AG10803 (cell line): ENCODE results near the gene INPP5K.
A peak's percentile ranks its signal among the peaks of the same experiment; 100 is the strongest.

Experiments
- DNase-seq: peaks from one replicate; pipeline ENCODE4 v3.0.0; 2010; ENCODE audit warnings: low read depth
- H3K4me3 ChIP-seq: 2 replicates; pipeline ENCODE4 v1.5.1; 2011; ENCODE audit warnings: mild to moderate bottlenecking, low read length, control low read depth
- TF ChIP-seq, protein P1 (sequence below): conservative IDR thresholded peaks from 2 replicates; pipeline ENCODE4 v1.5.1; 2011; ENCODE audit warnings: mild to moderate bottlenecking, low read length, control low read depth, inconsistent platforms

INPP5K gene

DNA sequence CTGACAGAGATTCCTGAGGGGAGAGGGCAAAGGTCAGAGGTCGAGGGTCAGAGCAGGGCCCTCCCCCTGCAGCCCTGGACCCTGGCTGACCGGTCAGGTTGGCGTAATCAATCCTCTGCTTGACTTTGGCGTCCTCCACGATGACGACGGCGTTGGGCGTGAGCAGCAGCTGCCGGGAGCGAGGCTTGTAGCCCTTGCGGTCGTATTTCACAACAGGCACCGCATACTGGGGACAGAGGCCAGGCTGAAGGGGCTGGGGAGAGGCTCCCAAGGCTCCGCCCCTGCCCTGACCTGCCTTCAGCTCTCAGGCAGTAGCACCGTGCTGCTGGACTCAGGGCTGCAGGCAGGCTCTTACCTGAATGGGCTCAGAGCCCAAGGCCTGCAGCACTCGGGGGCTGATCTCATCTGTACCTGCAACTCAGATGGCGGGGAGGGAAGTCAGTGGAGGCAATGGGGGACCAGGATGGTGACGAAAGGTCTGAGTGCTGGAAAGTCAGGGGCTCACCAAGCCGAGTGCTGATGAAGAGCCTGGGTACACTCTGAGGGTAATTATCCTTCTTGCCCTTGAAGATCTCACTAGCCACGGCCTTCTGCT lies 48.4 kb downstream of the INPP5K start:
- TF ChIP-seq, protein P1, sequence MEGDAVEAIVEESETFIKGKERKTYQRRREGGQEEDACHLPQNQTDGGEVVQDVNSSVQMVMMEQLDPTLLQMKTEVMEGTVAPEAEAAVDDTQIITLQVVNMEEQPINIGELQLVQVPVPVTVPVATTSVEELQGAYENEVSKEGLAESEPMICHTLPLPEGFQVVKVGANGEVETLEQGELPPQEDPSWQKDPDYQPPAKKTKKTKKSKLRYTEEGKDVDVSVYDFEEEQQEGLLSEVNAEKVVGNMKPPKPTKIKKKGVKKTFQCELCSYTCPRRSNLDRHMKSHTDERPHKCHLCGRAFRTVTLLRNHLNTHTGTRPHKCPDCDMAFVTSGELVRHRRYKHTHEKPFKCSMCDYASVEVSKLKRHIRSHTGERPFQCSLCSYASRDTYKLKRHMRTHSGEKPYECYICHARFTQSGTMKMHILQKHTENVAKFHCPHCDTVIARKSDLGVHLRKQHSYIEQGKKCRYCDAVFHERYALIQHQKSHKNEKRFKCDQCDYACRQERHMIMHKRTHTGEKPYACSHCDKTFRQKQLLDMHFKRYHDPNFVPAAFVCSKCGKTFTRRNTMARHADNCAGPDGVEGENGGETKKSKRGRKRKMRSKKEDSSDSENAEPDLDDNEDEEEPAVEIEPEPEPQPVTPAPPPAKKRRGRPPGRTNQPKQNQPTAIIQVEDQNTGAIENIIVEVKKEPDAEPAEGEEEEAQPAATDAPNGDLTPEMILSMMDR: no peak
- no peak for DNase-seq
- H3K4me3 ChIP-seq: no peak overlapping the region

DNA sequence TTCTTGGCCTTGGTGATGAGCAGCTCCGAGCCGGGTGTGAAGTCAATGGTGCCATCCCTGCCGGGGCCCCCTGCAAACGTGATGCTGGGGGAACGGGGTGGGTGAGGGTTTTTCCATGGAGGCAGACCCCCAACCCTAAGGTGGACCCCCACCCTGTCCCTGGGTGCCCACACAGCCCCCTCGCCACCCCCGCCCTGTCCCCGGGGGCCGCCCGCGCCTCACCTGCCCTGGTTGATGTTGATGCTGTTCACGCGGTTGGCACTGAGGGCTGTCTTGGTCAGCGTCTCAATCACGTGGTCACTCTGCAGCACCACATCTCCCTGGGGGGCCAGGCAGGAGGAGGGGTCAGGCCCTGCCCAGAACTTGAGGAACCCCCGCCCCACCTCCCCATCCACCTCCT lies 49.2 kb downstream of the INPP5K start:
- DNase-seq: no peak
- TF ChIP-seq, protein P1: no peak

DNA sequence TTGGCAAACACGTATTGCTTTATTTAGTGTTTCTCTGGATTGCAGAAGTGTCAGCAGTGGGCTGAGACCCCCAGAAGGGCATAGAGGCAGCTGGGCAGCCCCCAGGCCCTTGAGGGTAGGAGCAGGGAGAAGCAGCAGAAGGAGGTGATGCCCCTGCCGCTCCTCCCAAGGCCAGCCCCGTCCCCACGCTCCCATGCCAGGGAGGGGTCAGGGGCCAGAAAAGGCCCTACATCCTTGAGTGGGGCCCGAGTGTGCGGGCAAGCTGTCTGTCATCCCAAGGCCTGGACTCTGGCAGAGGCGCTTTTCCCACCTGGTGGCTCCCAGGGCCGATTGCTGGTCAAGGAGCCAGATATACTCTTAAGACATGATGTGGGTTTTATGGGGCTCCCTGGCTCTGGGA lies 52.2 kb downstream of the INPP5K start:
- H3K4me3 ChIP-seq: no peak overlapping the region
- TF ChIP-seq, protein P1: no peak
- no peak for DNase-seq

More for the DNA sequence above, 49.2 kb downstream of the INPP5K start:
- no peak overlapping the region for H3K4me3 ChIP-seq

DNA sequence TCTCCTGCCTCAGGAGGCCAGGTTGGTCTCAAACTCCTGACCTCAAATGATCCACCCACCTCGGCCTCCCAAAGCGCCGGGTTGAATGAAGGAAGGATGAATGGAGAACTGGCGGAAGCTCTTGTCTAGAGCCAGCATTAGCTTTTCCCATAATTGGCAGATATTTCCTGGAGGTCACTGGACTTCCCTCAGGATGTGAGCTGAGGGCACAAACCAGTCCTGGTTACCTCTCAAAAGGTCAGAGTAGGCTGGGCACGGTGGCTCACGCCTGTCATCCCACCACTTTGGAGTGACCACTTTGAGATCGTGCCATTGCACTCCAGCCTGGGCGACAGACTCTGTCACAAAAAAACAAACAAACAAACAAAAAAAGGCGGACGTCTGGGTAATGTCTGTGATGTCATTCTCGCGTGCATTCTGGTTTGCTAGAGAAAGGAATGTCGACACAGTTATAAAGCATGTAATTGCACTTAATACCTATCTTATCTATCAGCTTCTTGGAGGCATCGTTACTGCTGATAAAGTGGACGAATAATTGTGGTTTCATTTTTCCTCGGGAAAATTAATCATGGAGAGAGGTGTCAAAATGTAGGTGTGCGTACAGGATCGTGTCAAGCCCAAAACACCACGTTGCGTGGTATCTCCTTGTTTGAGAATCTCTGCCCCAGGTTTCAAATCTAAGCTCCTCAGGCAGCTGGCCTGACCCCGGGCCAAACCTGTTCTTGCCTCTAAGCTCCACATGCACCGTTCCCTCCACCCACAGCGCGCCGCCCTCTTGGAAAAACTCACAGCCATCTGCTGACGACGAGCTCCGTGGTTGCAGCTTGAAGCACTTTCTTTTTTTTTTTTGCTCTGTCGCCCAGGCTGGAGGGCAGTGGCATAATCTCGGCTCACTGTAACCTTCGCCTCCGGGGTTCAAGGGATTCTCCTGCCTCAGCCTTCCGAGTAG lies 54.0 kb downstream of the INPP5K start:
- TF ChIP-seq, protein P1: no peak
- DNase-seq: no peak
- no peak overlapping the region for H3K4me3 ChIP-seq

DNA sequence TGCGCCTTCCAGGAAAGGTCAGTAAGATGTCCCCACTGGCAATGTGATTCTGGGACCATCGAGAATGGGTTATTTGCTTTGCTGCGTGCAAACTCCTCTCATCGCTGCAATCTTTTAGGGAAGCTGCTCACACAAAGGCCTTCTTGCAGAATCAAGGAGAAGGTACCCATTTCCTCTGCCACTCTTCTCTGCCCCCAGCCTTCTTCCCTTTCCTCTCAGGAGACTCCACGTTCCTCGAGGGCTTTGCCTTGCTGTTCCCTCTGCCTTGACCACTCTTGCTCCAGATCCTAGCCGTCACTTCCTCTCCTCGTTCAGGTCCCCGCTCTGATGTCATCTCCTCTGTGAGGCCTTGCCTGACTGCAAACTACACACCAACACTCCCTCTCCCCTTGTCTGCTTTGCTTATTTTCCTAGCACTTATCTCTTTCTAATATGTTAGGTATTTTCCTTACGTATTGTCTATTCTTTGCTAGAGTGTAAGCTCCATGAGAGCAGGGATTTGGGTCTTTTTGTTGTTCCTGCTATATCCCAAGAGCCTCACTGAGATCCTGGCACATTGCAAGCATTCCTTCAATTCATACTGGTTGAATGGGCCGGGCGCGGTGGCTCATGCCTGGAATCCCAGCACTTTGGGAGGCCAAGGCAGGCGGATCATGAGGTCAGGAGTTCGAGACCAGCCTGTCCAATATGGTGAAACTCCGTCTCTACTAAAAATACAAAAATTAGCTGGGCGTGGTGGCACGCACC lies 55.0 kb downstream of the INPP5K start:
- DNase-seq: peak; percentile 48
- TF ChIP-seq, protein P1: no peak
- no peak overlapping the region for H3K4me3 ChIP-seq

DNA sequence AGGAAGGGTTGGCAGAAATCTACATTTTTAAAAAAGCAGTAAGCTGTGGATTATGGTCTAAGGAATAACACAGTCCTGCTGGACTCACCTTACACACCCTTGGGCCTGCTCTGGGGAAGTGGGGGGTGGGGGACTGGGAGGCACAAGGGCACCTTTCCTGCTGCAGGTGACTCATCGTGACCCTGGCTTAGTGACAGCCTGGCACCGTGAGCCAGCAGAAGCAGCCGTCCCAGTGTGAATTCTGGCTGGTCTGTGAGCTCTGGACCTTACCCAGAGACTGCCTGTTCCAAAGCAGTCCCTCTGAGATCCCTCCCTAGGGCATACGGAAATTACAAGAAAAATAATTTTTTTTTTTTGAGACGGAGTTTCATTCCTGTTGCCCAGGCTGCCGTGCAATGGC lies 56.2 kb downstream of the INPP5K start:
- peak; percentile 52 for DNase-seq
- TF ChIP-seq, protein P1: no peak

More for the DNA sequence above, 56.2 kb downstream of the INPP5K start:
- no peak overlapping the region for H3K4me3 ChIP-seq
